Neural cell (in vitro differentiated cells): ENCODE measurements around the gene ADGRL4.
"Not testable (repeated sequence)": the region's sequence is repeated elsewhere in the genome, so short reads cannot be mapped to it uniquely, and the experiment has no call there.

Source experiments
- EP300 ChIP-seq: fragments of 450-650 bp; conservative IDR thresholded peaks from 2 replicates; pipeline ENCODE4 v1.6.1; 2014; ENCODE audit warnings: antibody characterized with exemption, mild to moderate bottlenecking, moderate library complexity; ENCODE audit not compliant: poor library complexity, severe bottlenecking
- EZH2 ChIP-seq: fragments of 200-600, 300-800 bp; shearing (Covaris generic), sonication (generic); IDR thresholded peaks from 2 replicates; pipeline ENCODE4 v1.6.1; 2014; ENCODE audit warnings: antibody characterized with exemption, low read length, borderline replicate concordance, mild to moderate bottlenecking; ENCODE audit not compliant: insufficient read depth, poor library complexity, severe bottlenecking
- POLR2AphosphoS5 ChIP-seq: IDR thresholded peaks from 2 replicates; pipeline ENCODE4 v1.6.1; 2012
- TF ChIP-seq, protein P1 (sequence below): fragments of 450-650 bp; IDR thresholded peaks from 2 replicates; pipeline ENCODE4 v1.5.1; 2014; ENCODE audit warnings: antibody characterized with exemption, mild to moderate bottlenecking, moderate library complexity; ENCODE audit not compliant: poor library complexity, severe bottlenecking
- TF ChIP-seq, protein P2 (sequence below): IDR thresholded peaks from 2 replicates; pipeline ENCODE4 v1.6.1; 2012; ENCODE audit warnings: borderline replicate concordance

DNA sequence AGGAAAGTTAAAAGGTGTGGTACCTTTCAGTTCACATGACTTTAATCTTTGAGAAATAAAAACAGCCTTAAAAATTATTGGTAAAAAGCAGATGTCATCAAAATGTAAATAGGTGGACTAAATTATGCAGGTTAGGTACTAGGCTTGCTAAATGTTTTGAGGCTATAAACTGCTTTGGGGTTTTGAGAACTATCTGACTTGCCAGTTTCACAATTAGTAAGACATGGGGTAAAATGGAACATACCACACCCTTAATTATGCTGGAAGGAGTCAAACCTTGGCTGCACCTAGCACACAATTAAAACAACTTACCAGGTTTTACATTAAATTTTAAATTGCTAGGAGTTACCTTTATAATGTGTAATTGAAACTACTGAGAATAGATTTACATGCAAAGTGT lies 39.4 kb downstream of the ADGRL4 start:
- TF ChIP-seq EP300, EZH2, POLR2AphosphoS5: not testable (repeated sequence)
- TF ChIP-seq, protein P1, sequence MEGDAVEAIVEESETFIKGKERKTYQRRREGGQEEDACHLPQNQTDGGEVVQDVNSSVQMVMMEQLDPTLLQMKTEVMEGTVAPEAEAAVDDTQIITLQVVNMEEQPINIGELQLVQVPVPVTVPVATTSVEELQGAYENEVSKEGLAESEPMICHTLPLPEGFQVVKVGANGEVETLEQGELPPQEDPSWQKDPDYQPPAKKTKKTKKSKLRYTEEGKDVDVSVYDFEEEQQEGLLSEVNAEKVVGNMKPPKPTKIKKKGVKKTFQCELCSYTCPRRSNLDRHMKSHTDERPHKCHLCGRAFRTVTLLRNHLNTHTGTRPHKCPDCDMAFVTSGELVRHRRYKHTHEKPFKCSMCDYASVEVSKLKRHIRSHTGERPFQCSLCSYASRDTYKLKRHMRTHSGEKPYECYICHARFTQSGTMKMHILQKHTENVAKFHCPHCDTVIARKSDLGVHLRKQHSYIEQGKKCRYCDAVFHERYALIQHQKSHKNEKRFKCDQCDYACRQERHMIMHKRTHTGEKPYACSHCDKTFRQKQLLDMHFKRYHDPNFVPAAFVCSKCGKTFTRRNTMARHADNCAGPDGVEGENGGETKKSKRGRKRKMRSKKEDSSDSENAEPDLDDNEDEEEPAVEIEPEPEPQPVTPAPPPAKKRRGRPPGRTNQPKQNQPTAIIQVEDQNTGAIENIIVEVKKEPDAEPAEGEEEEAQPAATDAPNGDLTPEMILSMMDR: not testable (repeated sequence)
- TF ChIP-seq, protein P2, sequence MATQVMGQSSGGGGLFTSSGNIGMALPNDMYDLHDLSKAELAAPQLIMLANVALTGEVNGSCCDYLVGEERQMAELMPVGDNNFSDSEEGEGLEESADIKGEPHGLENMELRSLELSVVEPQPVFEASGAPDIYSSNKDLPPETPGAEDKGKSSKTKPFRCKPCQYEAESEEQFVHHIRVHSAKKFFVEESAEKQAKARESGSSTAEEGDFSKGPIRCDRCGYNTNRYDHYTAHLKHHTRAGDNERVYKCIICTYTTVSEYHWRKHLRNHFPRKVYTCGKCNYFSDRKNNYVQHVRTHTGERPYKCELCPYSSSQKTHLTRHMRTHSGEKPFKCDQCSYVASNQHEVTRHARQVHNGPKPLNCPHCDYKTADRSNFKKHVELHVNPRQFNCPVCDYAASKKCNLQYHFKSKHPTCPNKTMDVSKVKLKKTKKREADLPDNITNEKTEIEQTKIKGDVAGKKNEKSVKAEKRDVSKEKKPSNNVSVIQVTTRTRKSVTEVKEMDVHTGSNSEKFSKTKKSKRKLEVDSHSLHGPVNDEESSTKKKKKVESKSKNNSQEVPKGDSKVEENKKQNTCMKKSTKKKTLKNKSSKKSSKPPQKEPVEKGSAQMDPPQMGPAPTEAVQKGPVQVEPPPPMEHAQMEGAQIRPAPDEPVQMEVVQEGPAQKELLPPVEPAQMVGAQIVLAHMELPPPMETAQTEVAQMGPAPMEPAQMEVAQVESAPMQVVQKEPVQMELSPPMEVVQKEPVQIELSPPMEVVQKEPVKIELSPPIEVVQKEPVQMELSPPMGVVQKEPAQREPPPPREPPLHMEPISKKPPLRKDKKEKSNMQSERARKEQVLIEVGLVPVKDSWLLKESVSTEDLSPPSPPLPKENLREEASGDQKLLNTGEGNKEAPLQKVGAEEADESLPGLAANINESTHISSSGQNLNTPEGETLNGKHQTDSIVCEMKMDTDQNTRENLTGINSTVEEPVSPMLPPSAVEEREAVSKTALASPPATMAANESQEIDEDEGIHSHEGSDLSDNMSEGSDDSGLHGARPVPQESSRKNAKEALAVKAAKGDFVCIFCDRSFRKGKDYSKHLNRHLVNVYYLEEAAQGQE: not testable (repeated sequence)
